Activated B cell treated with CpG ODN at 0.5 μM for 24 hours (primary cell): ENCODE measurements around the gene ESRRA. TPM values are rescaled to one million over a fixed set of nuclear protein-coding genes. Genes with fewer than 3 reads are reported as not detected.

Experiments used
- ATAC-seq: fragments of 200-7000 bp; cut with Tn5 transposase; one replicate; pipeline ENCODE4 v1.10.0; 2021; ENCODE audit warnings: low read depth, mild to moderate bottlenecking, moderate library complexity
- CTCF ChIA-PET: fragments of 350-600 bp; sonication (Branson Sonifier 250); formaldehyde crosslinking; loops from one replicate; lab custom pipeline; 2021; ENCODE audit warnings: antibody characterized with exemption; lab: Charles Lee
- POLR2A ChIA-PET: fragments of 350-600 bp; sonication (Branson Sonifier 250); formaldehyde crosslinking; loops from one replicate; lab custom pipeline; 2021; ENCODE audit warnings: antibody characterized with exemption; lab: Charles Lee
- DNase-seq: peaks from one replicate; pipeline ENCODE4 v3.0.0; 2022
- H3K27ac Mint-ChIP-seq: one replicate; pipeline ENCODE4 v1.8.0; 2020; ENCODE audit warnings: mixed read lengths
- H3K27me3 Mint-ChIP-seq: one replicate; pipeline ENCODE4 v1.8.0; 2021; ENCODE audit warnings: mixed read lengths
- H3K36me3 Mint-ChIP-seq: one replicate; pipeline ENCODE4 v1.8.0; 2021; ENCODE audit warnings: low read depth, mixed read lengths
- H3K4me1 Mint-ChIP-seq: one replicate; pipeline ENCODE4 v1.8.0; 2021; ENCODE audit warnings: mixed read lengths
- H3K4me3 Mint-ChIP-seq: one replicate; pipeline ENCODE4 v1.8.0; 2020; ENCODE audit warnings: mild to moderate bottlenecking, mixed read lengths
- H3K9me3 Mint-ChIP-seq: one replicate; pipeline ENCODE4 v1.8.0; 2020; ENCODE audit warnings: mixed read lengths
- CTCF ChIP-seq: fragments of 200-600 bp; IDR thresholded peaks from one replicate; pipeline ENCODE4 v1.8.0; 2022; ENCODE audit warnings: antibody characterized with exemption, mild to moderate bottlenecking
- intact Hi-C: fragments of 100-400 bp; cut with micrococcal nuclease; formaldehyde crosslinking; loops from one replicate; pipeline ENCODE4 v1.15.1; 2024
- total RNA-seq: library from RNA; stranded (reverse); gene quantifications from 2 replicates; pipeline ENCODE4 v1.2.3, GENCODE V29; 2022

ESRRA gene
- total RNA-seq, 1 donor from 2014 or later = 48.3 TPM

DNA sequence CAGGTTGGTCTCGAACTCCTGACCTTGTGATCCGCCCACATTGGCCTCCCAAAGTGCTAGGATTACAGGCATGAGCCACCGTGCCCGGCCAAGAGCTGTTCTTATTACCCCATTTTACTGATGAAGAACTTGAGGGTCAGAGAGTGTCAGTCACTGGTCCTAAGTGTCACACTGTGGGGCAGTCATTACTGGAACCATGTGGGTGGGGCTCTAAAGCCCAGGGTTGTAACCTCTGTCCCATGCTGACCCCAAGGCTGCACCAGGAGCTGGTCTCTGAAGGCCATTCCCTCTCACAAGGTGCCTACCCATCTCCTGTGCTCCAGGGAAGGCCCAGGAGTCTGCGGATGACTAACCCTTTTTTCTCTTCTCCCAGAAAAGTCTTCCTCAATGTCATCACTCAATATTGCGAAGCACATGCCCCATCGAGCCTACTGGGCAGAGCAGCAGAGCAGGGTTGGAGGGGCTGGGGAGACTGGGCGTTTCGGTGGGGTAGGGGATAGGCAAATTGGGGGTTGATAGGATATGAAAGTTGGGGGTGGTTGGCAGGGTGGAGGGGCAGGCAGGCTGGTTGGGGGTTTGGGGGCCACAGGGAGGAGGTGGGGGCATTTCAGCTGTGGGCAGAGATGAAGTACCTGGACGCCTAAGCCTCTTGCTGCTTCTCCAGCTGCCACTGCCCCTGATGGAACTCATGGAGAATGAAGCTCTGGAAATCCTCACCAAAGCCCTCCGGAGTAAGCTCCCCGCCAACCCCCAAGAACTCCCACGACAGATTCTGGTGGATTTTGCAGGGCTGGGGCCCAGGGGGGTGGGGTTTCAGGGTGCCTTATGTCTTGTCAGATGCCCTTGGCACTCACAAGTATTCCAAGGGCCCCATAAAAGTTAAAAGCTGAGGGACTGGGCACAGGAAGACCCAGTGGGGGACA is 2.0 kb upstream of the ESRRA start:
- Mint-ChIP-seq H3K9me3 (no peaks in the 10 kb centered on the region), H3K27me3 (peaks cover 12% of the 10 kb centered on the region), H3K27ac (no peak overlapping the region), H3K4me1 (peaks cover 38% of the 10 kb centered on the region), H3K36me3 (peaks cover 11% of the 10 kb centered on the region), H3K4me3 (no peak overlapping the region)
- no peak for DNase-seq
- CTCF ChIA-PET = interaction anchor here (1.2 to 5.7 kb wide), 15 partner anchors 12 to 466 kb away, joined by 3 to 147 read pairs (median 6); partner anchors contain the start of genes BAD, CCDC88B, FERMT3 and KCNK4
- ATAC-seq = no peak
- TF ChIP-seq CTCF = no peak
- intact Hi-C loops = loop anchor here (1.0 to 5.0 kb wide), 5 partner anchors 99 to 536 kb away; partner anchors contain the start of genes MARK2 and ZFTA
- POLR2A ChIA-PET = interaction anchor here (0.6 to 3.3 kb wide), 15 partner anchors 14 to 1009 kb away, joined by 3 to 62 read pairs (median 10); partner anchors contain the start of genes BAD, CCDC88B, FERMT3 and FKBP2

DNA sequence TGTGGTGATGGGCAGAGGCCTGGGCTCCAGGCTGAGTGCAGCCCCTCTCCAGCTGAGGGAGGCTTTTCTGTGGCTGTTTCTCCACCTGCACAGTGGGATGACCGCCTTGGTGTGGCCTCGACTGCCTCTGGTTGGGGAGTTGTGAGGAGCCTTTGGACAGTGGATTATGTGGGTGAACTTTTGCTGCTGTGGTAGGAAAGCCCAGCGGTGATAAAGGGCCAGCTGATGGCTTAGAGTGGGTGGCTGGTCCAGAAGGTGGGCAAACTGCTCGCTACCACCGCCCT is 1.4 kb upstream of the ESRRA start:
- Mint-ChIP-seq H3K27me3 (peaks cover 11% of the 10 kb centered on the region), H3K9me3 (no peaks in the 10 kb centered on the region), H3K4me1 (peaks cover 37% of the 10 kb centered on the region), H3K36me3 (peaks cover 11% of the 10 kb centered on the region), H3K4me3 (peak overlapping the region; percentile 87), H3K27ac (peak overlapping the region; percentile 89)
- ChIA-PET POLR2A (interaction anchor here (0.6 to 3.3 kb wide), 17 partner anchors 13 to 1462 kb away, joined by 3 to 62 read pairs (median 7); partner anchors contain the start of genes BAD, CCDC88B, FERMT3 and FKBP2), CTCF (interaction anchor here (1.3 to 5.7 kb wide), 13 partner anchors 14 to 98 kb away, joined by 3 to 147 read pairs (median 10); partner anchors contain the start of genes BAD, CCDC88B, FERMT3 and PLCB3)
- DNase-seq = no peak
- intact Hi-C loops = loop anchor here (1.0 to 5.0 kb wide), 5 partner anchors 100 to 537 kb away; partner anchors contain the start of genes MARK2 and ZFTA
- no peak for ATAC-seq
- no peak for TF ChIP-seq CTCF

GRCh38 chr11:64304316-64305072 is 830 bp upstream of the ESRRA start:
- peak; percentile 22 for TF ChIP-seq CTCF
- Mint-ChIP-seq H3K4me3 (peak overlapping the region; percentile 87), H3K27ac (peak overlapping the region; percentile 89), H3K4me1 (peaks cover 34% of the 10 kb centered on the region), H3K9me3 (no peaks in the 10 kb centered on the region), H3K36me3 (peaks cover 11% of the 10 kb centered on the region), H3K27me3 (peaks cover 11% of the 10 kb centered on the region)
- DNase-seq (peak; percentile 84), ATAC-seq (peak; percentile 13)
- intact Hi-C loops = loop anchor here (1.0 to 5.0 kb wide), 14 partner anchors 13 to 537 kb away; partner anchors contain the start of genes CCDC88B, FKBP2, GPR137 and MARK2
- ChIA-PET POLR2A (interaction anchor here (0.5 to 3.3 kb wide), 25 partner anchors 13 to 1463 kb away, joined by 3 to 62 read pairs (median 6); partner anchors contain the start of genes BAD, CCDC88B, DNAJC4 and FERMT3), CTCF (interaction anchor here (0.6 to 5.7 kb wide), 20 partner anchors 9 to 497 kb away, joined by 3 to 147 read pairs (median 5); partner anchors contain the start of genes BAD, CCDC88B, FERMT3 and PLCB3)

GRCh38 chr11:64305691-64306562 is 603 bp downstream of the ESRRA start:
- Mint-ChIP-seq H3K27me3 (peaks cover 2% of the 10 kb centered on the region), H3K4me3 (peak overlapping the region; percentile 95), H3K9me3 (no peaks in the 10 kb centered on the region), H3K27ac (peak overlapping the region; percentile 92), H3K4me1 (peaks cover 21% of the 10 kb centered on the region), H3K36me3 (peaks cover 13% of the 10 kb centered on the region)
- intact Hi-C loops = loop anchor here (1.0 to 2.0 kb wide), 11 partner anchors 11 to 467 kb away; partner anchors contain the start of genes CCDC88B, FKBP2, GPR137 and MARK2
- CTCF ChIA-PET = interaction anchor here (0.7 to 5.7 kb wide), 4 partner anchors 8 to 100 kb away, joined by 3 to 147 read pairs (median 16); partner anchors contain the start of genes FERMT3, PRDX5 and TRMT112
- no peak for TF ChIP-seq CTCF
- ATAC-seq = peak; percentile 15
- peak; percentile 70 for DNase-seq
- POLR2A ChIA-PET = interaction anchor here (0.6 to 3.3 kb wide), 15 partner anchors 11 to 1464 kb away, joined by 3 to 62 read pairs (median 7); partner anchors contain the start of genes BAD, CCDC88B, FERMT3 and FKBP2
